Measurements from ENCODE around the gene URB2.

The URB2 gene

GRCh38 chr1:229599218-229599954, 26.7 kb upstream of the URB2 start:
- no peak overlapping the region for H3K27ac ChIP-seq
- TF ChIP-seq ZFX (IDR thresholded peaks at IDR 0.05) (no peak), CTCF (conservative IDR thresholded peaks at IDR 0.05) (no peak)

GRCh38 chr1:229600229-229600628, 25.8 kb upstream of the URB2 start:
- TF ChIP-seq CTCF (conservative IDR thresholded peaks at IDR 0.05) (no peak), ZFX (IDR thresholded peaks at IDR 0.05) (no peak)
- H3K27ac ChIP-seq: no peak overlapping the region

- H3K27ac ChIP-seq: no peak overlapping the region
- TF ChIP-seq CTCF (conservative IDR thresholded peaks at IDR 0.05) (no peak), ZFX (IDR thresholded peaks at IDR 0.05) (no peak)
These were observed 22.6 kb upstream of the URB2 start for GRCh38 chr1:229603371-229604005.

GRCh38 chr1:229607370-229607769, 18.7 kb upstream of the URB2 start:
- TF ChIP-seq CTCF (conservative IDR thresholded peaks at IDR 0.05) (no peak), ZFX (IDR thresholded peaks at IDR 0.05) (no peak)
- H3K27ac ChIP-seq: no peak overlapping the region

- no peak overlapping the region for H3K27ac ChIP-seq
- no peak for TF ChIP-seq CTCF (conservative IDR thresholded peaks at IDR 0.05)
- TF ChIP-seq ZFX (IDR thresholded peaks at IDR 0.05): no peak
These were observed 17.5 kb upstream of the URB2 start for GRCh38 chr1:229608590-229608989.

GRCh38 chr1:229613938-229614337, 12.1 kb upstream of the URB2 start:
- no peak for TF ChIP-seq CTCF (conservative IDR thresholded peaks at IDR 0.05)
- TF ChIP-seq ZFX (IDR thresholded peaks at IDR 0.05): no peak
- H3K27ac ChIP-seq: no peak overlapping the region

GRCh38 chr1:229614701-229615100, 11.3 kb upstream of the URB2 start:
- TF ChIP-seq CTCF (conservative IDR thresholded peaks at IDR 0.05) (no peak), ZFX (IDR thresholded peaks at IDR 0.05) (no peak)
- no peak overlapping the region for H3K27ac ChIP-seq
